ENCODE results near the gene GOLGA3.
"Not testable (repeated sequence)": the region's sequence is repeated elsewhere in the genome, so short reads cannot be mapped to it uniquely, and the experiment has no call there.

Gene GOLGA3

GRCh38 chr12:132818562-132818961 is 10.1 kb downstream of the GOLGA3 start:
- DNase-seq (ENCODE audit: low read depth in 2 of 2, low spot score in 1 of 2): no peak

GRCh38 chr12:132814232-132814631 is 14.4 kb downstream of the GOLGA3 start:
- no peak for DNase-seq (ENCODE audit: low read depth in 2 of 2, low spot score in 1 of 2)

DNA sequence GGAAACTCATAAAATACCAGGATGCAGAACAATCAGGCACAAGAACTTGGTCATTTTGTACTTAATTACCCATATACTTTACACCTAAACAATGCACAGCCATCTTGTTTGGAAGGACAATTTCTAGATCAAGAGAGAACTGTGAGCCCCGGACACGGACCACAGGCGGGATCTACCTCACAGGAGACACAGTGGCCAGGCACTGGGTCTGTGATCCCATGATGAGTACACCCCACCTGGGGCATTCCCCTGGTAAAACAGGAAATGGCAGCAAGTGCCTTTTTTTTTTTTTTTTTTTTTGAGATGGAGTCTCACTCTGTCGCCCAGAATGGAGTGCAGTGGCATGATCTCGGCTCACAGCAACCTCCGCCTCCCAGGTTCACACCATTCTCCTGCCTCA is 15.2 kb downstream of the GOLGA3 start:
- DNase-seq (ENCODE audit: low read depth in 2 of 2, low spot score in 1 of 2): no peak

- no peak for DNase-seq (ENCODE audit: low read depth in 2 of 2, low spot score in 1 of 2)
Measured at GRCh38 chr12:132812631-132813305, 15.9 kb downstream of the GOLGA3 start.

GRCh38 chr12:132809391-132809790 is 19.3 kb downstream of the GOLGA3 start:
- not testable (repeated sequence) for DNase-seq (ENCODE audit: low read depth in 2 of 2, low spot score in 1 of 2)

- DNase-seq (ENCODE audit: low read depth in 2 of 2, low spot score in 1 of 2): no peak
Measured at GRCh38 chr12:132807295-132808092, 21.2 kb downstream of the GOLGA3 start.

DNA sequence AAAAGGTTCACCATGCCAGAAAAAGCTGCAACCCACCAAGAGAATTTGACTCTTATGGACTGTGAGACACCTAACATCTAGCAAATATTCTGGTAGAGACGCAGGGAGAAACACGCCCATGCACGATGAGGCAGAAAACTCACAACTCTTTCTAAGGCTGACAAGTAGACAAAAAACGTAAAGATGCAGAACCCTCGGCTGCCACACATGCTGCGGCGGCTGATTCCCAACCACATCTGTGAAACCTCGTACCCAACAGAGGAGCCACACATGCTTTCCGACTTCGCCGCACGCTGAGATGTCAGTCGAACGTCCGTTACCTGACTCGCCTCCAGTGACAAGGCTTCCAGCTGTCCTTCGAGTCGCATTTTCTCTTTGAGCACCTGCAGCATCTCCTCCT is 21.8 kb downstream of the GOLGA3 start:
- DNase-seq (ENCODE audit: low read depth in 2 of 2, low spot score in 1 of 2): no peak

DNA sequence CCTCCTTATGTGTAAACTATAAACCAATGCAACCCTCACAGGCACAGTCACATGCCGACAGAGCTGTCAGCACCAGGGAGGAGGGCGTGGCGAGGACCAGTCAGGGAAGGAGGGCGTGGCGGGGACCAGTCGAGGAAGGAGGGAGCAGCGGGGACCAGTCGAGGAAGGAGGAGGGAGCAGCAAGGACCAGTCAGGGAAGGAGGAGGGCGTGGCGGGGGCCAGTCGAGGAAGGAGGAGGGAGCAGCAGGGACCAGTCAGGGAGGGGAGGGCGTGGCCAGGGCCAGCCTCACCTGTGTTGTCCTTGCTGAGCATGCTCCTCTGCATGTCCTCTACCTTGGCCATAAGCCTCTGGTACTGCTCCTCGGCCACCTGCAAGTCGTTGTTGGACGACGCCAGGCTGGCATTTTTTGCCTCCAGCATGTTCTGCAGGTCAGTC is 24.2 kb downstream of the GOLGA3 start:
- DNase-seq (ENCODE audit: low read depth in 2 of 2, low spot score in 1 of 2): no peak

DNA sequence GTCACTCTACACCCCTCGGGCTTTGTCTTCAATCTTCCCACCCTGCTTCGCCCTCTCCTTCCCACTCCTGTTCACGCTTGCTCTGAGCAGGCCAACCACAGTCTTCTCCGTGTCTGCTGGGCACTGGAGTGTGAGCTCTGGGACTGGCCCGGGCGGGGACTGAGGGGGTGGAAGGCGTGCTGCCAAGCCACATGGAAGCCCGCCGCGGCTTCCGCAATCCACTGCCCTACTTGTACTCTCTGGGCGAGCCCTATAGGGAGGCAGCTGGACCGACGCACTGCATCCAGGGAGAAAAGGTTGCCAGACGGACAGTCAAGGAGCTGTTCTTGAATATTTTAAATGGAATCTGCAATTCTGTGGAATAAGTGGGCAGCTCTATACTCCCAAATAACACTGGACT is 24.8 kb downstream of the GOLGA3 start:
- no peak for DNase-seq (ENCODE audit: low read depth in 2 of 2, low spot score in 1 of 2)

- no peak for DNase-seq (ENCODE audit: low read depth in 2 of 2, low spot score in 1 of 2)
Measured at GRCh38 chr12:132803125-132803524, 25.5 kb downstream of the GOLGA3 start.

- DNase-seq (ENCODE audit: low read depth in 2 of 2, low spot score in 1 of 2): no peak
Measured at GRCh38 chr12:132801741-132802140, 26.9 kb downstream of the GOLGA3 start.

- DNase-seq (ENCODE audit: low read depth in 2 of 2, low spot score in 1 of 2): no peak
Measured at GRCh38 chr12:132798836-132799235, 29.8 kb downstream of the GOLGA3 start.

GRCh38 chr12:132797820-132798570 is 30.7 kb downstream of the GOLGA3 start:
- no peak for DNase-seq (ENCODE audit: low read depth in 2 of 2, low spot score in 1 of 2)

GRCh38 chr12:132795847-132796246 is 32.8 kb downstream of the GOLGA3 start:
- no peak for DNase-seq (ENCODE audit: low read depth in 2 of 2, low spot score in 1 of 2)

GRCh38 chr12:132791940-132792339 is 36.7 kb downstream of the GOLGA3 start:
- not testable (repeated sequence) for DNase-seq (ENCODE audit: low read depth in 2 of 2, low spot score in 1 of 2)

DNA sequence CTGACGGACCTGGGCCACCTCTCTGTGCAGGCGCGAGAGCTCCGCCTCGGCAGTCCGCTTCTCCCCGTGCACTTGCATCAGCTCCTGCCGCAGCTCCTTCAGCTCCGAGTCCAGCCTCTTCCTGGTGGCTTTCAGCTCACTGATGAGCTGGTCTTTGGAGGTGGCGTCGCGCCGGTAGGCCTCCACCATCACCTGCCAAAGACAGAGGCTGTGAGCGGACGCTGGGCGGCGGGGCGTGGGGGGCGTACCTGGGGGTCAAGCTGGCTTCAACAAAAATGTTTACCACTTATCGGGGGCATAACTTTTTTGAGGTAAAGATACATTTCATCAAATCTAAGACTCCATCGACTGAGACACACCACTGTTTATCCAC is 39.6 kb downstream of the GOLGA3 start:
- DNase-seq (ENCODE audit: low read depth in 2 of 2, low spot score in 1 of 2): no peak

DNA sequence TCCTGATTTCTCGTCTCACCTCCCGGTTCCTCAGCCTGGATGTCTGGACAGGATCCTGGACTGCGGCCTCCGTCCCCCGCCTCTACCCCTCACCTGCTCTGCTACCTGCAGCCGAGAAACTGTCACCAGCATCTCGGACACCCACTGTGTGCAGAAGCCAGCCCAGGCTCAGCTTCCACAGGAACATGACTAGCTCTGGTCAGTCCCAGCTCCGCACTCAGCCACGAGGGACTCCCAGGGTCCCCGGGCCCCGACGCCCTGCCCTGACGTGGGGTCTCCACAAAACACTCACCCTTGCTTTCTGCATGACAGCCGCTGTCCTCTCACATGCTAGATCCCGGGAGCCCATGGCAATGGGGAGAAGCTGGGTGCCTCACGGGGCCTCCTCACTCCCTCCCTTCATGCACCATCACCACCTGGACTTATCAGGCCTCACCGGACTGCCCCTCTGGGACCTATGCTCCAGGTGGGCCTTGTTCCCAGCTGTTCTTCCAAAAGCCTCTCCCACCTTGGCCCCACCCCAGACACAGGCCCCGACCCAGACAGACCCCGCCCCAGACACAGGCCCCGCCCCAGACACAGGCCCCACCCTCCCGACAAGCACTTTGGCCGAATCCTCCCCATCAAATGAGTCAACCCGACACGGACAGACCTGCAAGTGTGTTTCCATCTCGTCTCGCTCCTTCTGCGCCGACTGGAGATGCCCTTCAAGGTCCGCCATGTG is 40.1 kb downstream of the GOLGA3 start:
- no peak for DNase-seq (ENCODE audit: low read depth in 2 of 2, low spot score in 1 of 2)

DNA sequence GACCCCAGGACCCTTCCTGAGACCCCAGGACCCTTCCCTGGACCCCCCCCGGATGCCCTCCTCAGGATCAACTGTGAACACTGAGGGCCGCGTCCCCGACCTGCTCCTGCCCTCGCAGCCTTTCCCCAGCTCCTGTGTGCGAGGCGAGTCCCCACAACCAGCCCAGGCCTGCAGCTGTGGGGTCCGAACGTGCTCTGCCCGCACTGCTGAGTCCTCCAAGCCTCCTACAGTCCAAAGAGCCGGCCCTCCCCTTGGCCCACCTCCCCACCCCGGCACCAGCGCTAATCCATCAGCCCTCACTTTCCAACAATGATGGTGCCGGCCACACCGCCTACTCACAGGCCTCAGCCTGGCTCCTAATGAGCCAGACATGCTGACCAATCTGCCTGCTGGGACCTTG is 40.8 kb downstream of the GOLGA3 start:
- no peak for DNase-seq (ENCODE audit: low read depth in 2 of 2, low spot score in 1 of 2)

DNA sequence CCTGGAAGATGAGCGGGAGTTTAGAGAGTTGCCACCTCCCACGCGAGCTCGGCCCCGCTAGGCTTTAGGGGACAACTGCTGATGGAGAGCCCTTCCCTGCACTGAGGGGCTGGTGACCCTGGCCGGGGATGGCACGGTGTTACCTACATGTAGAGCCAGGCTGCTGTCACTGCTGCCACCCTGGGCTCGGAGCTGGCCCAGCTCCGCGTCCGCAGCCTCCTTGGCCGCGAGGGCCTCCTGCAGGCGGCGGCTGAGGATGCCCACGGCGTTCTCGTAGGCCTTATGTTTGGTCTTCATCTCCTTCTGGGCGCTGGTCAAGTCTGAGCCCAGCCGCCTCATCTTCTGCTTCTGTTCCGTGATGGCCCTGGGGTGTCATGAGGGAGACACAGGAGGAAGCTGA is 42.5 kb downstream of the GOLGA3 start:
- no peak for DNase-seq (ENCODE audit: low read depth in 2 of 2, low spot score in 1 of 2)

GRCh38 chr12:132784580-132784979 is 44.1 kb downstream of the GOLGA3 start:
- no peak for DNase-seq (ENCODE audit: low read depth in 2 of 2, low spot score in 1 of 2)

- no peak for DNase-seq (ENCODE audit: low read depth in 2 of 2, low spot score in 1 of 2)
Measured at GRCh38 chr12:132783917-132784531, 44.6 kb downstream of the GOLGA3 start.

All from stimulated activated CD8-positive, alpha-beta memory T cell treated with anti-CD3 and anti-CD28 coated beads, Interleukin-4, amount 100 ng/mL, for 1 hour (primary cell).